Testis (tissue), 3 donors: Measurements from ENCODE around the gene IQGAP1. TPM values are rescaled to one million over a fixed set of nuclear protein-coding genes. Genes with fewer than 3 reads are reported as not detected.
"Not testable (repeated sequence)": the region's sequence is repeated elsewhere in the genome, so short reads cannot be mapped to it uniquely, and the experiment has no call there.

Experiments used
- DNase-seq: peaks from one replicate; pipeline ENCODE4 v3.0.0-alpha.2; 2019
- H3K27ac ChIP-seq, 2 donors: fragments of 200-600 bp; sonication (generic); one replicate each; pipeline ENCODE4 v1.5.1; 2019
- H3K27me3 ChIP-seq: fragments of 200-600 bp; sonication (generic); one replicate; pipeline ENCODE4 v1.5.1; 2019
- H3K36me3 ChIP-seq: fragments of 200-600 bp; sonication (generic); one replicate; pipeline ENCODE4 v1.5.1; 2017; ENCODE audit warnings: low read depth; ENCODE audit errors: missing control alignments
- H3K4me1 ChIP-seq: fragments of 200-600 bp; sonication (generic); one replicate; pipeline ENCODE4 v1.5.1; 2019
- H3K4me3 ChIP-seq, 2 donors: fragments of 200-600 bp; sonication (generic); one replicate each; pipeline ENCODE4 v1.5.1; 2017 to 2019
- H3K9me3 ChIP-seq: fragments of 200-600 bp; sonication (generic); one replicate; pipeline ENCODE4 v1.5.1; 2017
- POLR2A ChIP-seq: fragments of 450-650 bp; IDR thresholded peaks from one replicate; pipeline ENCODE4 v1.6.1; 2017; ENCODE audit warnings: antibody characterized with exemption, mild to moderate bottlenecking, moderate library complexity
- WGBS, 2 donors: methylation state at CpG; one replicate each; pipeline ENCODE4 v1.1.5; 2018; 5-methylcytosine and 5-hydroxymethylcytosine counted together
- intact Hi-C: fragments of 100-400 bp; cut with DNase I; formaldehyde crosslinking; loops from one replicate; pipeline ENCODE4 v1.15.1; 2023; ENCODE audit warnings: low total_unique reads
- polyA plus RNA-seq: library from polyadenylated mRNA; stranded (reverse); fragments of 350-450 nt; fragmentation: Illumina TruSeq; extraction: RNeasy Lipid Tissue Mini Kit (QIAGEN cat#74804); gene quantifications from one replicate; pipeline ENCODE4 v1.2.3, GENCODE V29; 2014; ENCODE audit warnings: low read depth, low replicate concordance; ENCODE audit not compliant: insufficient read depth
- total RNA-seq, 2 donors: library from RNA; depleted of rRNA; stranded (reverse); fragments of >200 nt; gene quantifications; one replicate each; pipeline ENCODE4 v1.2.3, GENCODE V29; 2016
- TF ChIP-seq, protein P1 (sequence below), 3 experiments: fragments of 450-650 bp in 2 of 3; fragments of 200-600 bp in 1 of 3; sonication (generic) in 1 of 3; IDR thresholded peaks; one replicate each; pipeline ENCODE4 v1.5.1; 2016 to 2019; ENCODE audit warnings: antibody characterized with exemption in 3 of 3, mild to moderate bottlenecking in 2 of 3, moderate library complexity in 1 of 3

Gene IQGAP1
- total and polyA plus RNA-seq, 3 donors from 2014 or later: 44.4 to 102 (median 86.9) TPM

- intact Hi-C loops: no loop called here
- 96% methylated on average over 2 of the region's 2 CpGs for WGBS, 2 donors
- Histone ChIP-seq H3K4me1 (peaks cover 5% of the 10 kb centered on the region), H3K9me3 (no peaks in the 10 kb centered on the region), H3K27ac (no peak overlapping the region), H3K36me3 (no peaks in the 10 kb centered on the region), H3K4me3 (no peak overlapping the region), H3K27me3 (no peaks in the 10 kb centered on the region)
- TF ChIP-seq POLR2A: no peak
- TF ChIP-seq, protein P1, sequence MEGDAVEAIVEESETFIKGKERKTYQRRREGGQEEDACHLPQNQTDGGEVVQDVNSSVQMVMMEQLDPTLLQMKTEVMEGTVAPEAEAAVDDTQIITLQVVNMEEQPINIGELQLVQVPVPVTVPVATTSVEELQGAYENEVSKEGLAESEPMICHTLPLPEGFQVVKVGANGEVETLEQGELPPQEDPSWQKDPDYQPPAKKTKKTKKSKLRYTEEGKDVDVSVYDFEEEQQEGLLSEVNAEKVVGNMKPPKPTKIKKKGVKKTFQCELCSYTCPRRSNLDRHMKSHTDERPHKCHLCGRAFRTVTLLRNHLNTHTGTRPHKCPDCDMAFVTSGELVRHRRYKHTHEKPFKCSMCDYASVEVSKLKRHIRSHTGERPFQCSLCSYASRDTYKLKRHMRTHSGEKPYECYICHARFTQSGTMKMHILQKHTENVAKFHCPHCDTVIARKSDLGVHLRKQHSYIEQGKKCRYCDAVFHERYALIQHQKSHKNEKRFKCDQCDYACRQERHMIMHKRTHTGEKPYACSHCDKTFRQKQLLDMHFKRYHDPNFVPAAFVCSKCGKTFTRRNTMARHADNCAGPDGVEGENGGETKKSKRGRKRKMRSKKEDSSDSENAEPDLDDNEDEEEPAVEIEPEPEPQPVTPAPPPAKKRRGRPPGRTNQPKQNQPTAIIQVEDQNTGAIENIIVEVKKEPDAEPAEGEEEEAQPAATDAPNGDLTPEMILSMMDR (IDR thresholded peaks at IDR 0.05): no peak
- DNase-seq: no peak
Measured at GRCh38 chr15:90411176-90411575, 23.1 kb downstream of the IQGAP1 start.

- intact Hi-C loops: no loop called here
- H3K4me3 ChIP-seq: no peak overlapping the region
- no peak for TF ChIP-seq POLR2A
- TF ChIP-seq, protein P1 (IDR thresholded peaks at IDR 0.05): no peak
- no peaks in the 10 kb centered on the region for H3K36me3 ChIP-seq
- no peak overlapping the region for H3K27ac ChIP-seq
- H3K4me1 ChIP-seq: peaks cover 5% of the 10 kb centered on the region
- H3K9me3 ChIP-seq: no peaks in the 10 kb centered on the region
- WGBS, 2 donors: 66 to 78% methylated on average over 3 of the region's 3 CpGs
- no peaks in the 10 kb centered on the region for H3K27me3 ChIP-seq
- no peak for DNase-seq
Measured at GRCh38 chr15:90412356-90413194, 24.5 kb downstream of the IQGAP1 start.

GRCh38 chr15:90413411-90414379 lies 25.7 kb downstream of the IQGAP1 start:
- no peak overlapping the region for H3K27ac ChIP-seq
- no peaks in the 10 kb centered on the region for H3K27me3 ChIP-seq
- TF ChIP-seq, protein P1 (IDR thresholded peaks at IDR 0.05): no peak
- TF ChIP-seq POLR2A: no peak
- no peak for DNase-seq
- no peaks in the 10 kb centered on the region for H3K36me3 ChIP-seq
- intact Hi-C loops: no loop called here
- no peak overlapping the region for H3K4me3 ChIP-seq
- H3K4me1 ChIP-seq: peaks cover 5% of the 10 kb centered on the region
- whole genome bisulfite sequencing, 2 donors: 71 to 75% methylated on average over 10 of the region's 10 CpGs
- no peaks in the 10 kb centered on the region for H3K9me3 ChIP-seq

GRCh38 chr15:90414408-90415028 lies 26.5 kb downstream of the IQGAP1 start:
- H3K9me3 ChIP-seq: no peaks in the 10 kb centered on the region
- H3K4me3 ChIP-seq: no peak overlapping the region
- peaks cover 5% of the 10 kb centered on the region for H3K4me1 ChIP-seq
- intact Hi-C loops: no loop called here
- TF ChIP-seq POLR2A: no peak
- TF ChIP-seq, protein P1 (IDR thresholded peaks at IDR 0.05): no peak
- H3K27me3 ChIP-seq: no peaks in the 10 kb centered on the region
- H3K27ac ChIP-seq: no peak overlapping the region
- WGBS, 2 donors: 80% methylated on average over 9 of the region's 9 CpGs
- no peak for DNase-seq
- no peaks in the 10 kb centered on the region for H3K36me3 ChIP-seq

DNA sequence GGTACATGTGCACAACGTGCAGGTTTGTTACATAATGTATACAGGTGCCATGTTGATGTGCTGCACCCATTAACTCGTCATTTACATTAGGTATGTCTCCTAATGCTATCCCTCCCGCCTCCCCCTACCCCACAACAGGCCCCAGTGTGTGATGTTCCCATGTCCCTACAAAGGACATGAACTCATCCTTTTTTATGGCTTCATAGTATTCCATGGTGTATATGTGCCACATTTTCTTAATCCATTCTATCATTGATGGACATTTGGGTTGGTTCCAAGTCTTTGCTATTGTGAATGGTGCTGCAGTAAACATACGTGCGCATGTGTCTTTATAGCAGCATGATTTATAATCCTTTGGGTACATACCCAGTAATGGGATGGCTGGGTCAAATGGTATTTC lies 28.0 kb downstream of the IQGAP1 start:
- DNase-seq, H3K27me3 ChIP-seq, H3K4me3 ChIP-seq, H3K36me3 ChIP-seq, H3K9me3 ChIP-seq, intact Hi-C loops, H3K27ac ChIP-seq: not testable (repeated sequence)
- 93 to 95% methylated on average over 5 of the region's 5 CpGs for WGBS, 2 donors
- peaks cover 14% of the 10 kb centered on the region for H3K4me1 ChIP-seq
